ENCODE data around the gene GALNT2.

Gene GALNT2

DNA sequence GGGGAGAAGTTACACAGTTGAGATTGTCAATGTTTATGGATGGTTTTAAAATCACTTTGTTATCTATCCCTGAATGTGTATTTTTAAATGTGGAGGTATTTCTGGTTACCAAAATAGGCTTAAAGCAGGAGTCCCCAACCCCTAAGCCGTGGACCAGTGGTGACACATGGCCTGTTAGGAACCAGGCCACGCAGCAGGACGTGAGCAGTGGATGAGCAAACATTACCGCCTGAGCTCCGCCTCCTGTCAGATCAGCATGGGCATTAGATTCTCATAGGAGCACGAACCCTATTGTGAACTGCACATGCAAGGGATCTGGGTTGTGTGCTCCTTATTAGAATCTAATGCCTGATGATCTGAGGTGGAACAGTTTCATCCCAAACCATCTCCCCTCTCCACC, 151.6 kb downstream of the GALNT2 start:
- H3K9ac ChIP-seq (ENCODE audit: low read depth, low read length, poor library complexity, severe bottlenecking): no peak overlapping the region
- no peak overlapping the region for H3K4me2 ChIP-seq (ENCODE audit: low read depth, low read length, poor library complexity, severe bottlenecking)
- H3F3A ChIP-seq (ENCODE audit: low read depth): no peaks in the 10 kb centered on the region
- peaks cover 56% of the 10 kb centered on the region for H3K36me3 ChIP-seq (ENCODE audit: insufficient read depth, low read length)
- TF ChIP-seq, protein P1, sequence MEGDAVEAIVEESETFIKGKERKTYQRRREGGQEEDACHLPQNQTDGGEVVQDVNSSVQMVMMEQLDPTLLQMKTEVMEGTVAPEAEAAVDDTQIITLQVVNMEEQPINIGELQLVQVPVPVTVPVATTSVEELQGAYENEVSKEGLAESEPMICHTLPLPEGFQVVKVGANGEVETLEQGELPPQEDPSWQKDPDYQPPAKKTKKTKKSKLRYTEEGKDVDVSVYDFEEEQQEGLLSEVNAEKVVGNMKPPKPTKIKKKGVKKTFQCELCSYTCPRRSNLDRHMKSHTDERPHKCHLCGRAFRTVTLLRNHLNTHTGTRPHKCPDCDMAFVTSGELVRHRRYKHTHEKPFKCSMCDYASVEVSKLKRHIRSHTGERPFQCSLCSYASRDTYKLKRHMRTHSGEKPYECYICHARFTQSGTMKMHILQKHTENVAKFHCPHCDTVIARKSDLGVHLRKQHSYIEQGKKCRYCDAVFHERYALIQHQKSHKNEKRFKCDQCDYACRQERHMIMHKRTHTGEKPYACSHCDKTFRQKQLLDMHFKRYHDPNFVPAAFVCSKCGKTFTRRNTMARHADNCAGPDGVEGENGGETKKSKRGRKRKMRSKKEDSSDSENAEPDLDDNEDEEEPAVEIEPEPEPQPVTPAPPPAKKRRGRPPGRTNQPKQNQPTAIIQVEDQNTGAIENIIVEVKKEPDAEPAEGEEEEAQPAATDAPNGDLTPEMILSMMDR (conservative IDR thresholded peaks at IDR 0.05; ENCODE audit: low read length): no peak
- no peak for TF ChIP-seq EZH2phosphoT487 (IDR thresholded peaks at IDR 0.05; ENCODE audit: borderline replicate concordance)
- peaks cover 99% of the 10 kb centered on the region for H3K79me2 ChIP-seq (ENCODE audit: insufficient read depth, low read length)
- H3K4me3 ChIP-seq (ENCODE audit: low read length, poor library complexity, severe bottlenecking): no peak overlapping the region
- no peak overlapping the region for H2AFZ ChIP-seq (ENCODE audit: low read length)
- H3K27me3 ChIP-seq (ENCODE audit: insufficient read depth, low read length, poor library complexity, severe bottlenecking): no peaks in the 10 kb centered on the region
- no peaks in the 10 kb centered on the region for H3K9me3 ChIP-seq (ENCODE audit: insufficient read depth, low read depth, low read length)
- peaks cover 12% of the 10 kb centered on the region for H4K20me1 ChIP-seq (ENCODE audit: insufficient read depth, low read length, poor library complexity, severe bottlenecking)
- H3K9me2 ChIP-seq (replicated peaks; ENCODE audit: low read depth, low read length): no peaks in the 10 kb centered on the region
- H3K4me1 ChIP-seq (ENCODE audit: insufficient read depth, low read length, poor library complexity, severe bottlenecking): peaks cover 58% of the 10 kb centered on the region

DNA sequence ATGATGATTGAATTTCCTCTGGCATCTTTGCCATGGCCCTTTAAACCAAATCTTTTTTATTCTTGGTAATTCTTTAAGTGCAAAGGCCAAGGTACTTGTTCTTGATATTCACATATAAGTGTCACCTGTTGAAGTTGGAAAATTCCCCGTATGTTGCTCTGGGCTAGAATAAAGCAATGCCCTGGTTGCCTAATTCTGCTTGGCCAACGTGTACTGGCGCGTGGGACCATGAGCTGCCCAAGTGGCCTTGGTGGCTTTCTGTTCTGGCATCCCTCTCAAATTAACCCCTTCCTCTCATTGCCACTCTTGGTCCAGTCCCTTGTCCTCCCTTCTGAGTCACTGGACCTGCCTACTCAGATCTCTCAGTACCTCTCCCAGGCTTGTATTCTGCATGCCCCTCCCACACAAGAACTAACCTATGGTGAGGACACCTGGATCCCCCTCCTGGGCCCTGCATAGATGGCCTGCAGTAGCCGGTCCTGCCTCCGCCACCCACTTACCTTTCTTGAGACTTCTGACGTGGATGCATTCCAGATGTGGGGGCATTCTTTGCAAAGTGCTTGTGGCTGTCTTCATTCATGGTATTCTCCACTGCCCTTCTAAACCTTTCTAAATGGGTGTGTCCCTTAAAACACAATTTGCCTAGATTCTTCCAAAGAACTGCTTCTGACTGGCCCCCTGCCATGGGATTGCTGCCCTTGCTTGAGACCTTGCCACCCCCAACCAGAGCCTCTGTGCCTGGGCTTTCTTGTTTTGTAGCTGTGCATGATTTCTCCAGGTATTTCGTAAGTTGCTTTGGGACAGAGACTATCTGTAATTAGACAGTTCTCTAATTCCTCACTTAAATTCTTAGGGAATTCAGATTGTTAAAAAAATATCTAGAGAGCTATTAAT, 152.4 kb downstream of the GALNT2 start:
- Histone ChIP-seq H3K9me3 (ENCODE audit: insufficient read depth, low read depth, low read length) (no peaks in the 10 kb centered on the region), H3K4me2 (ENCODE audit: low read depth, low read length, poor library complexity, severe bottlenecking) (no peak overlapping the region), H2AFZ (ENCODE audit: low read length) (no peak overlapping the region), H4K20me1 (ENCODE audit: insufficient read depth, low read length, poor library complexity, severe bottlenecking) (peaks cover 12% of the 10 kb centered on the region), H3K4me1 (ENCODE audit: insufficient read depth, low read length, poor library complexity, severe bottlenecking) (peaks cover 62% of the 10 kb centered on the region), H3K4me3 (ENCODE audit: low read length, poor library complexity, severe bottlenecking) (no peak overlapping the region), H3K9ac (ENCODE audit: low read depth, low read length, poor library complexity, severe bottlenecking) (no peak overlapping the region), H3K27me3 (ENCODE audit: insufficient read depth, low read length, poor library complexity, severe bottlenecking) (no peaks in the 10 kb centered on the region), H3K9me2 (replicated peaks; ENCODE audit: low read depth, low read length) (no peaks in the 10 kb centered on the region), H3K79me2 (ENCODE audit: insufficient read depth, low read length) (peaks cover 99% of the 10 kb centered on the region), H3K36me3 (ENCODE audit: insufficient read depth, low read length) (peaks cover 49% of the 10 kb centered on the region; the same call in 1 of the 2 replicates), H3F3A (ENCODE audit: low read depth) (no peaks in the 10 kb centered on the region)
- no peak for TF ChIP-seq EZH2phosphoT487 (IDR thresholded peaks at IDR 0.05; ENCODE audit: borderline replicate concordance)
- TF ChIP-seq, protein P1 (conservative IDR thresholded peaks at IDR 0.05; ENCODE audit: low read length): no peak

DNA sequence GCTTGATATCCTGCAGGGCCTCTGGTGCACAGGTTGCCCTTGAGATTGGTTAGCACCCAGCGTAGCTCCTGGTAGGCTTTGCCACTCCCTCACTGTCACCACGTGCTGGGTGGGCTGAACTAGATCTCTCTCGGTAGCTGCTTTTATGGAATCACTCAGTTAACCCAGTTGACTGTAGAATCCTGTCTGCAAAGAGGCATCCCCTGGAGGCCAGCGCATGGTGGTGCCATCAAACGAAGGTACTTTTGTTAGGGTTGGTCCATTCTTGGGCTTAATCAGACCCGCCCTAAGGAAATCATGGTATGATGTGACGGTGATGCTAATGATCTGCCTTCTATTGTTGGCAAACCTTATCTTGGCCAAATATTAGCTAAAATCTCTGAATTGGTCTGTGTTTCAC, 153.4 kb downstream of the GALNT2 start:
- peaks cover 18% of the 10 kb centered on the region for H4K20me1 ChIP-seq (ENCODE audit: insufficient read depth, low read length, poor library complexity, severe bottlenecking)
- no peaks in the 10 kb centered on the region for H3K9me2 ChIP-seq (replicated peaks; ENCODE audit: low read depth, low read length)
- no peak overlapping the region for H3K4me2 ChIP-seq (ENCODE audit: low read depth, low read length, poor library complexity, severe bottlenecking)
- H3K79me2 ChIP-seq (ENCODE audit: insufficient read depth, low read length): peaks cover 99% of the 10 kb centered on the region
- H3K27me3 ChIP-seq (ENCODE audit: insufficient read depth, low read length, poor library complexity, severe bottlenecking): no peaks in the 10 kb centered on the region
- H3F3A ChIP-seq (ENCODE audit: low read depth): no peaks in the 10 kb centered on the region
- peaks cover 49% of the 10 kb centered on the region; the same call in 1 of the 2 replicates for H3K36me3 ChIP-seq (ENCODE audit: insufficient read depth, low read length)
- no peak overlapping the region for H2AFZ ChIP-seq (ENCODE audit: low read length)
- H3K9me3 ChIP-seq (ENCODE audit: insufficient read depth, low read depth, low read length): no peaks in the 10 kb centered on the region
- H3K9ac ChIP-seq (ENCODE audit: low read depth, low read length, poor library complexity, severe bottlenecking): no peak overlapping the region
- TF ChIP-seq EZH2phosphoT487 (IDR thresholded peaks at IDR 0.05; ENCODE audit: borderline replicate concordance): no peak
- TF ChIP-seq, protein P1 (conservative IDR thresholded peaks at IDR 0.05; ENCODE audit: low read length): peak; percentile 32; the same call in 1 of the 2 replicates
- H3K4me3 ChIP-seq (ENCODE audit: low read length, poor library complexity, severe bottlenecking): no peak overlapping the region
- H3K4me1 ChIP-seq (ENCODE audit: insufficient read depth, low read length, poor library complexity, severe bottlenecking): peaks cover 60% of the 10 kb centered on the region
